Measurements from ENCODE around the gene EXOC3. TPM values are rescaled to one million over a fixed set of nuclear protein-coding genes. Genes with fewer than 3 reads are reported as not detected.

EXOC3 gene
- total RNA-seq, 1 donor from 2014 or later = 23.8 TPM

DNA sequence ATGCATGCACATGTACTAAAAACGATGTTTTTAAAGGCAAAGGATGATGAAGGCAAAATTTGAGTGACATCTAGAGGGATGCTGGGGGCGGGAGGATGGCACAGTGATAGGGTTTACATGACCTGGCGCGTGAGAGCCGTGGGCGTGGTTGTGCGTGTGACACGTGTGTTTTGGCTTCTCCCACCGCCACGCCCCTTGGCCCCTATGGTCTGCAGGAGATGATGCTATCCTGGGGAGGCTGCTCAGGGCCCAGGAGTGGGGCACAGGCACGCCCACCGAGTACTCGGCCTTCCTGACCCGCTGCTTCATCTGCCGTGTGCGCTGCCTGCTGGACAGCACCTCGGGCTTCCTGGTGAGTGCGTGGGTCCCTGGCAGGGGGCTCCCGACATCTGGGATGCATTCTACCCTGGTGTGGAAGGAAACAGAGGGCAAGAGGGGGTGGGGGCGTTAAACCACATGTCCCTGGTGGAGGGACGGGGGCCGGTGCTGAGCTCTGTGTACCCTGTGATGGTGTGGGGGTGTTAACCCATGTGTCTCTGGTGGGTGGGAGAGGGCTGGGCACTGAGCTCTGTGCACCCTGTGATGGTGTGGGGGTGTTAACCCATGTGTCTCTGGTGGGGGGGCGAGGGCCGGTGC, 19.2 kb upstream of the EXOC3 start:
- TF ChIP-seq, protein P1, sequence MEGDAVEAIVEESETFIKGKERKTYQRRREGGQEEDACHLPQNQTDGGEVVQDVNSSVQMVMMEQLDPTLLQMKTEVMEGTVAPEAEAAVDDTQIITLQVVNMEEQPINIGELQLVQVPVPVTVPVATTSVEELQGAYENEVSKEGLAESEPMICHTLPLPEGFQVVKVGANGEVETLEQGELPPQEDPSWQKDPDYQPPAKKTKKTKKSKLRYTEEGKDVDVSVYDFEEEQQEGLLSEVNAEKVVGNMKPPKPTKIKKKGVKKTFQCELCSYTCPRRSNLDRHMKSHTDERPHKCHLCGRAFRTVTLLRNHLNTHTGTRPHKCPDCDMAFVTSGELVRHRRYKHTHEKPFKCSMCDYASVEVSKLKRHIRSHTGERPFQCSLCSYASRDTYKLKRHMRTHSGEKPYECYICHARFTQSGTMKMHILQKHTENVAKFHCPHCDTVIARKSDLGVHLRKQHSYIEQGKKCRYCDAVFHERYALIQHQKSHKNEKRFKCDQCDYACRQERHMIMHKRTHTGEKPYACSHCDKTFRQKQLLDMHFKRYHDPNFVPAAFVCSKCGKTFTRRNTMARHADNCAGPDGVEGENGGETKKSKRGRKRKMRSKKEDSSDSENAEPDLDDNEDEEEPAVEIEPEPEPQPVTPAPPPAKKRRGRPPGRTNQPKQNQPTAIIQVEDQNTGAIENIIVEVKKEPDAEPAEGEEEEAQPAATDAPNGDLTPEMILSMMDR (conservative IDR thresholded peaks at IDR 0.05; ENCODE audit: low read depth, low read length) = no peak
- no peak overlapping the region for H3K4me3 ChIP-seq (ENCODE audit: low read depth, low read length)
- DNase-seq (ENCODE audit: low read depth) = no peak

DNA sequence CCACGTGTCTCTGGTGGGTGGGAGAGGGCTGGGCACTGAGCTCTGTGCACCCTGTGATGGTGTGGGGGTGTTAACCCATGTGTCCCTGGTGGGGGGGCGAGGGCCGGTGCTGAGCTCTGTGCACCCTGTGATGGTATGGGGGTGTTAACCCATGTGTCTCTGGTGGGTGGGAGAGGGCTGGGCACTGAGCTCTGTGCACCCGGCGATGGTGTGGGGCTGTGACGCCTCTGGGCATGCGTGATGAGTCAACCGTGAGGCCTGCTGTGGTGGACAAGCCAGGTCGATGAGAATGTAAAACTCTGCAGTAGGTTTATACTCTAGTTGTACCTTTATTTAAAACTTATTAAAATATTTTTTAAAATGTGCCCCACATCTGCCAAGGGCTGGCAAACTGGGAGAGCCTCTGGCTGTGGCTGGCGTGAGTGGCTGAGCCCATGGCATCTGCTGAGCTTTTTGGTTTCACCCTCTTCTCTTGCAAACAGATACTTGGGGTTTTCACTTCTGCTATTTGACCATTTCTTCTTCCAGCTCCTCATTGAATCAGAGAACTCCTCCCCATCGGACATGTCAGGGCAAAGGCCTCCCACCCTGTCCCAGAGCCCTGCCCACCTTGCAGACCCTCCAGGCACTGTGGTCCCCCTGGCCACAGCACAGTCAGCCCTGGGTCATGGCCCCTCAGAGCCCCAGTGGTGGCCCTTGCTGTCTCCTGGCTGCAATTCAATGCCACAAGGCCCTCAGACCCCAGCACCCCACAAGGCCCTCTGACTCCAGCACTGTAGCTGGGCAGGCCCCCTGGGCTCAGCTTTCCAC, 18.5 kb upstream of the EXOC3 start:
- no peak overlapping the region for H3K4me3 ChIP-seq (ENCODE audit: low read depth, low read length)
- TF ChIP-seq, protein P1 (conservative IDR thresholded peaks at IDR 0.05; ENCODE audit: low read depth, low read length) = no peak
- DNase-seq (ENCODE audit: low read depth) = no peak

DNA sequence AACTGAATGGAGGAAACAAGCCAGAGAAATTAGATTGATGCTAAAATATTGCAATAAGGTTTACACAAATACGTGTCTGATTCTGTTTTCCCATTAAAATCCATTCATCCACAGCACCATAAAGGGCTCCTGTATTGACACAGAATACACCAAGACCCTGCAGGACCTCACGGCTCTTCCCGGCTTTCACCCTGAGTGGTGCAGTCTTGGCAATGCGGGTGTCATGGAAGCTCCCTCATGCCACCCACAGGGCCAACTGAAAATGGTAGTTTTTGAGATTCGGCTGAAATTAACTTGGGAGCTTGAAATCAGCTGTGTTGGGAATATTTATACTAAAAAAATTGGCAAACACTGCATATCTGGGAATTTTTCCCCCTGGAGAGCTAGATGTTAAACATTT, 17.3 kb upstream of the EXOC3 start:
- TF ChIP-seq, protein P1 (conservative IDR thresholded peaks at IDR 0.05; ENCODE audit: low read depth, low read length) = peak; percentile 40
- H3K4me3 ChIP-seq (ENCODE audit: low read depth, low read length) = no peak overlapping the region
- DNase-seq (ENCODE audit: low read depth) = no peak

DNA sequence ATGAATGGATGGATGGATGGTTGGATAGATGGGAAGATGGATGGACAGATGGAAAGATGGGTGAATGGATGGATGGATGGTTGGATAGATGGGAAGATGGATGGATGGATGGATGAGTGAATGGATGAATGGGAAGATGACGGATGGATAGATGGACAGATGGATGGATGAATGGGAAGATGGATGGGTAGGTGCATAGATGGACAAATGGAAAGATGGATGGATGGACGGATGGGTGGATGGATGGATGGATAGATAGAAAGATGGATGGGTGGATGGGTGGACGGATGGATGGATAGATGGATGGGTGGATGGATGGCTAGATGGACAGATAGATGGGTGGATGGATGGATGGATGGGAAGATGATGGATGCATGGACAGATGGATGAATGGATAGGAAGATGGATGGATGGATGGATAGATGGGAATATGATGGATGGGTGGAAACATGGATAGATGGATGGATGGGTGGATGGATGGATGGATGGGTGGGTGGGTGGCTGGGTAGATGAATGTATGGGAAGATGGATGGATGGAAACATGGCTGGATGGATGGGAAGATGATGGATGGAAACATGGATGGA, 16.5 kb upstream of the EXOC3 start:
- no peak for DNase-seq (ENCODE audit: low read depth)
- no peak overlapping the region for H3K4me3 ChIP-seq (ENCODE audit: low read depth, low read length)
- TF ChIP-seq, protein P1 (conservative IDR thresholded peaks at IDR 0.05; ENCODE audit: low read depth, low read length) = no peak

DNA sequence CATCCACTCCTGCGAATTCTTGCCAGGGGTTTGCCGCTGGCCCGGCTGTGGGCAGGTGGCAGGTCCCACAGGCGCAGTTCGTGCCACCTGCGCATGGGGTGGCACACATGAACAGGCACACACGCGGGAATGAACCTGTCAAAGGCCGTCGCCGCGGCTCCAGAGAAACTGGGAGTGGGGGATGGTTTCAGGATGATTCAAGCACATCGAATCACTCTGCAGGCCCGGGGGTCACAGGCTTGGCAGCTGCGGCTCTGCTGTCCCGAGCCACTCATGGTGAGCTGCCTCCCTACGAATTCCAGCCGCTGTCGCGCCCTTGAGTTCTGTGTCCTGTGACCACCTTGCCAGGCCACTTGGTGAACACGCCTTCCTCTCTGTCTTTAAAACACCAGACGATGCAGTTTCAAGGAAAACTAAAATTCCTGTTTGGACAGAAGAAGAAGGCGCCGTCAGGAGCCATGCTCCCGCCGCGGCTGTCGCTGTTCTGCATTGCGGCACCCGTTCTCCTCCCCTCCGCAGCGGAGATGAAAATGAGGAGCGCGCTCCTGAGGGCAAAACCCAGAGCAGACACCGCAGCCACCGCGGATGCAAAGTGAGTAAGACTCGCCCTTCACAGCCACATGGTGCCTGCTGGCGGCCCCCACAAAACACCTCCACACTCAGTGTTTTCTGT, 15.4 kb upstream of the EXOC3 start:
- TF ChIP-seq, protein P1 (conservative IDR thresholded peaks at IDR 0.05; ENCODE audit: low read depth, low read length) = no peak
- DNase-seq (ENCODE audit: low read depth) = no peak
- no peak overlapping the region for H3K4me3 ChIP-seq (ENCODE audit: low read depth, low read length)

DNA sequence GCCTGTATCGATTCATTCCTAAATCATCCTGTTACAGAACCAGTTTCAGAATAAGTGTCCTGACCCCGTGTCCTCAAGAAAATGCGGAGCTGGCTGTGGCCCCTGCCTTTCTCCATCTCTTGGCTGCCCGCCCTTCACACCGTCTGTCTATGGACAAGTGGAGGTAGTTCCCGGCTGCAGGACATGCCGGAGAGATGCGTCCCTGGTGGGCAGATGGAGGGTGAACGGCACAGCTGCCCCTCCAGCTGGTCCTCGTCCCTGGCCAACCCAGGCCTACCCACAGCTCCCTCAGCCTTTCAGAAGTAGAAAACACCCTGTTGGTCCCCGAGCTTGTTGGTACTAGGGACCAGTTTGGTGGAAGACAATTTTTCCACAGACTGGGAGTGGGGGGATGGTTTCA, 14.8 kb upstream of the EXOC3 start:
- H3K4me3 ChIP-seq (ENCODE audit: low read depth, low read length) = no peak overlapping the region
- DNase-seq (ENCODE audit: low read depth) = no peak
- TF ChIP-seq, protein P1 (conservative IDR thresholded peaks at IDR 0.05; ENCODE audit: low read depth, low read length) = no peak

Measured in epithelial cell of proximal tubule (primary cell).